GM12873 (cell line): Measurements from ENCODE around the gene APC2.

Experiments
- CTCF ChIP-seq: IDR thresholded peaks from 2 replicates; pipeline ENCODE4 v1.5.1; 2012; ENCODE audit warnings: low read depth, mild to moderate bottlenecking, moderate library complexity, low read length, control low read depth; ENCODE audit not compliant: insufficient read depth; ENCODE audit errors: missing control alignments

APC2 gene

GRCh38 chr19:1487576-1488281 lies 37.8 kb downstream of the APC2 start:
- no peak for TF ChIP-seq CTCF

DNA sequence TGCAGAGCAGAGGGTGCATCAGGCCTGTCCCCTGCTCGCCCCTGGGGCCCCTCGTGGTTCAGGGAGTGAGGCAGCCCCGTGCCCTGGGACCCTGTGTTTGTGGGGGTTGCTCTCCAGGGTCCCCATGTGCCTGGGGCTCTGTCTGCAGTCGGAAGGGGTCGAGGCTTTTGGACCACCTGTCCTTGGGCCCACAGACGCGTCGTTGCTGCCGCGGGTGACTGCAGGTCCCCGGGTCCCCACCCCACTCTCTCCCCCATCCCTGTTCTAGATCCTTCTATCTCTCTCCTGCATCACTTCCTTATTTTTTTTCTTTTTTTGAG lies 38.3 kb downstream of the APC2 start:
- TF ChIP-seq CTCF = no peak

GRCh38 chr19:1489463-1490310 lies 39.8 kb downstream of the APC2 start:
- TF ChIP-seq CTCF = no peak

- no peak for TF ChIP-seq CTCF
These were observed 40.6 kb downstream of the APC2 start, which contains the start of gene PCSK4 for GRCh38 chr19:1490311-1491113. Gene PCSK4 (minus strand): TSS chr19:1490350. CDS start chr19:1490346, 4 bp downstream.

DNA sequence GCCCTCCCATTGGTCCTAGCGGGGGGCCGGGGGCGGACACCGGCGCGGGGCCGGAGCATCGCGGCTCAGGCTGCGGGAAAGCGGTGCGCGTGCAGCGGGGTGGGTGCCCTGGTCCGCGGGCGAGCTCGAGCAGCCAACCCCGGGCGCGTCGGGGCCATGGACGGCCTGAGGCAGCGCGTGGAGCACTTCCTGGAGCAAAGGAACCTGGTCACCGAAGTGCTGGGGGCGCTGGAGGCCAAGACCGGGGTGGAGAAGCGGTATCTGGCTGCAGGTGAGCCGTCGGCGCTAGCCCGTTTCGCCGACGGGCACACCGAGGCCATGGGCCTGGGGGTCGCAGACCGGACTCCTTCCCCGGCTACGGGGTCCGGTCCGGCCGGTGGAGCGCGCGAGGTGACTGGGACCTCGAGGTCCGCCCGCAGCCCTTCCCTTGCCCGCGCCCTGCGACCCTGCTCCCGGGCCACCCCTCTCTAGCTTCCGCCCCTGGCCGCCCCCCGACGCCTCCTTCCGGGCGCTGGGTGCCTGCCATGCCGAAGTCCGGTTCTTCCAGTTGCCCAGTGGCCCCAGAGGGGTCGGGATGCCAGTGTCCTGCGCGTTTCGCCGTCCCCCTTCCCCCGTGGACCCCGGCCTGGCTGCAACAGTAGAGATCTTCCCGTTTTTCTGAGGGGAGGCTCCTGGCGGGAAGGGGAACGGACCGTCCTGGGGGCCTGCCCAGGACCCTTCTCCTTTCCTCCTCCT lies 41.4 kb downstream of the APC2 start, which contains the start of gene REEP6:
Gene REEP6 (plus strand): TSS at position 68 of the 735 bp plus-strand sequence. CDS start 89 bp downstream, at position 157.
- no peak for TF ChIP-seq CTCF

GRCh38 chr19:1491849-1492170 lies 41.9 kb downstream of the APC2 start:
- TF ChIP-seq CTCF = no peak
